Brain microvascular endothelial cell (primary cell): ENCODE data around the gene SNTG2.

Experiments
- DNase-seq: peaks from one replicate; pipeline ENCODE4 v3.0.0-alpha.2; 2020
- H3K27ac ChIP-seq: fragments of 250-450 bp; sonication (Bioruptor Pico); 2 replicates; pipeline ENCODE4 v1.5.1; 2020; ENCODE audit warnings: mild to moderate bottlenecking, moderate library complexity
- H3K27me3 ChIP-seq: fragments of 250-450 bp; sonication (Bioruptor Pico); replicated peaks from 2 replicates; pipeline ENCODE4 v1.5.1; 2020; ENCODE audit warnings: mild to moderate bottlenecking
- H3K36me3 ChIP-seq: fragments of 250-450 bp; sonication (Bioruptor Pico); replicated peaks from 2 replicates; pipeline ENCODE4 v1.5.1; 2020; ENCODE audit warnings: mild to moderate bottlenecking
- H3K4me3 ChIP-seq: 2 replicates; pipeline ENCODE4 v1.5.1; 2011; ENCODE audit warnings: low read depth, mild to moderate bottlenecking, control low read depth, low read length, moderate library complexity
- in situ Hi-C: cut with HindIII; loops from 2 replicates; pipeline ENCODE4 v1.10.0; 2017; ENCODE audit warnings: low sequenced_read_pairs, low pct_ligation_motif_present
- TF ChIP-seq, protein P1 (sequence below): IDR thresholded peaks from 2 replicates; pipeline ENCODE4 v1.5.1; 2011; ENCODE audit warnings: low read depth, mild to moderate bottlenecking, moderate library complexity, low read length, control low read depth, inconsistent platforms; ENCODE audit errors: missing control alignments

Gene SNTG2

DNA sequence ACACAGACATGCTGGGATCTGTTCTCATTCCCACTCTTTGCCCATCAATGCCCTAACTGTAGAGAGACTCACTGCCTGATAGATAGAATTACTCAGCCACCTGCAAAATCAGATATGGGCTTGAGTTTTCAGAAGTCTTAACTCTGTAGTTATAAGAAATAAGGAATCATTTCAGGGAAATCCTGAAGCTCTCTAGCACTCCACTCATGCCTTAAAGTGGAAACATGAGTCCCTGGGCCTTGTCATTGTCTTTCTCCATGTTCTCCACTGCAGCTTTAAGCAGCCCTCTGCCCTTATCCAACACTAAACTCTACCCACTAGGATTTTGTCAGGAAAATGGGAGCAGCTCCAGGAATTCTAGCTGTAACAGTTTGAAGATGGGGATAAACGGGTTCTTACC lies 192.5 kb downstream of the SNTG2 start:
- in situ Hi-C loops: no loop called here
- TF ChIP-seq, protein P1, sequence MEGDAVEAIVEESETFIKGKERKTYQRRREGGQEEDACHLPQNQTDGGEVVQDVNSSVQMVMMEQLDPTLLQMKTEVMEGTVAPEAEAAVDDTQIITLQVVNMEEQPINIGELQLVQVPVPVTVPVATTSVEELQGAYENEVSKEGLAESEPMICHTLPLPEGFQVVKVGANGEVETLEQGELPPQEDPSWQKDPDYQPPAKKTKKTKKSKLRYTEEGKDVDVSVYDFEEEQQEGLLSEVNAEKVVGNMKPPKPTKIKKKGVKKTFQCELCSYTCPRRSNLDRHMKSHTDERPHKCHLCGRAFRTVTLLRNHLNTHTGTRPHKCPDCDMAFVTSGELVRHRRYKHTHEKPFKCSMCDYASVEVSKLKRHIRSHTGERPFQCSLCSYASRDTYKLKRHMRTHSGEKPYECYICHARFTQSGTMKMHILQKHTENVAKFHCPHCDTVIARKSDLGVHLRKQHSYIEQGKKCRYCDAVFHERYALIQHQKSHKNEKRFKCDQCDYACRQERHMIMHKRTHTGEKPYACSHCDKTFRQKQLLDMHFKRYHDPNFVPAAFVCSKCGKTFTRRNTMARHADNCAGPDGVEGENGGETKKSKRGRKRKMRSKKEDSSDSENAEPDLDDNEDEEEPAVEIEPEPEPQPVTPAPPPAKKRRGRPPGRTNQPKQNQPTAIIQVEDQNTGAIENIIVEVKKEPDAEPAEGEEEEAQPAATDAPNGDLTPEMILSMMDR: no peak
- no peak overlapping the region for H3K27ac ChIP-seq
- no peaks in the 10 kb centered on the region for H3K36me3 ChIP-seq
- no peak for DNase-seq
- H3K4me3 ChIP-seq: no peak overlapping the region
- no peaks in the 10 kb centered on the region for H3K27me3 ChIP-seq

DNA sequence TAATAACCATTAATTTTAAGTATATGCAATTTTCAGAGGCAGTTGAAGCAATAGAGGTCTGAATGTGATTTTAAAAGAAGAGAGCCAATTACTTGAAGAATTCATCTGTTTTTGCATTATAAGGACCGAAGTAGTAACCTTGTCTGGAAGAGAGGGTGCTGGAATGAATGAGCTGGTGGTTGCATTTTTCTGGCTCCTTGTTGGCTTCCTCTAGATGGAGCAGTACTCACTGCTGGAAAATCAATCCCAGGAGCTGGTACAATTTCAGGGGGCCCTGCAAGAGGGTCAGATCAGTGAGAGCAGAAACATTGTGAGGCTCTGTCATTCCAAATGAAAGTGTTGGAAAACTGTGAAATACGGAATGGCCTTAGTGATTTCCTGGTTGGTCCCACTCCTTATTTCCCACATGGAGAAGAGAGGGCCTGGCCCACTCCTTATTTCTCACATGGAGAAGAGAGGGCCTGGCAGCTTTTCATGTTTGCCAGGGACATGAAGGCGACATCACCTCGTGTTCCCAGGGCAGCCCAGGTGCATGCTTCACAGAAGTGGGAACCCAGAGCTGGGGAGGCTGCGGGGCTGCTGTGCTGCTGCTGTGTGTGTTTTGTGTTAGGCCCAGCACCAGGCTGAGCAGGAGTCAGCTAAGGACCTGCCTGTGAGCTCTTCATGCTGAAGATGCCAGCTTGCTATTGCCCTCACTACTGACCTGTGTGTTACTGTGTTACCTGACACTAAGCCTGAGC lies 197.4 kb downstream of the SNTG2 start:
- no peaks in the 10 kb centered on the region for H3K36me3 ChIP-seq
- TF ChIP-seq, protein P1: peak; percentile 18
- in situ Hi-C loops: no loop called here
- no peak for DNase-seq
- no peak overlapping the region for H3K27ac ChIP-seq
- no peak overlapping the region for H3K4me3 ChIP-seq
- H3K27me3 ChIP-seq: no peaks in the 10 kb centered on the region

DNA sequence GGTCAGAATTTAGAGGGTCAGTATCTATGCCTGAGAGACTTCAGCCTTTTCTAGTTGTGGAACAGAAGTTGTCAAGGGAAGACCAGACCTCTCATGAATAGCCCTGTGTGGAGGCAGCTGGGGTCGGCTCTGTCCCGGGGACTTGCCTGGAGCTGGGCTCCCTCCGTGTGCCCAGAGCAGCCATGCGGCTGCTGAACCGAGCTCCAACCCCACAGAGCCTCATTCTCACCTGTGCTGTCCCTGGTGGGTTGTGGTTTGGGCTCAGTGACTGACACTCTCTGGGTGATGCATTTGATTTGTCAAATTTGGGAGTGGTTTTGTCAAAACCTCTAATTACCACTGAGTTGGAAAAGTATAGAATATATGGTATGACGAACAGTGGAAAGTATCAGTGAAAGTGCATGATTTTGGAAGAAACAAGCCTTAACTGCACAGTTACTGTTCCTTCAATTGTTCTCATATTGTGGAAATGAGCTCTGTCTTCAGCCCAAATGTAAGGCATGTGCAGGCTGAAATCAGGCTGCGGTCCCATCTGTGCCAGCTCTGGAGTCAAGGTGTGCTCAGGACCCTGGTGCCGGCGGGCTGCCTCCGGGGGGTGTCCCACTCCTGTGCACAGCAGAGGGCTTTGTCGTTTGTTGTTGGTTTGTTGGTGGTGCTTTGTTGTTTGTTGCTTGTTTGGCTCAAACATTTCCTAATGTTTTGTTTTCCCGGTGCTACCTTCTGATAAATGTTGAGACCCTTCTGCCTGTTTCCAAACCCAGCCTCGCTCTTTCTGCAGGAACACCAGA lies 200.3 kb downstream of the SNTG2 start:
- H3K4me3 ChIP-seq: no peak overlapping the region
- TF ChIP-seq, protein P1: no peak
- H3K27me3 ChIP-seq: no peaks in the 10 kb centered on the region
- no peak overlapping the region for H3K27ac ChIP-seq
- H3K36me3 ChIP-seq: no peaks in the 10 kb centered on the region
- in situ Hi-C loops: no loop called here
- no peak for DNase-seq

DNA sequence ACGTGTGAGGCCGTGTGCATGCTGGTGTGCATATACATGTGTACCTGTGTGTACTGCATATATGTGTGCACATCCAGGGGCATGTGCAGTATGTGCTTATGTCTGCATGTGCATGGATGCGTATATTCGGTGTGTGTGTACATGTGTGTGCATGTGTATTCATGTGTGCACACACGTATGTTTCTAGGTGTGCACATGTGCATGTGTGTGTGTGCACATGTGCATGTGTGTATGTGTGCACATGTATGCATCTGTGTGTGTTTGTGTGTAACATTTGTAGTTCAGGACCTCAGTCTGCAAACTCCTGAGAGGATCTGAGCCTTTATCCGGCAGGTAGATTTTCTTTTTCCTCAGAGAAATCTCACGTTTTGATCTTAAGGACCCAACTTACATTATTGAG lies 201.7 kb downstream of the SNTG2 start:
- H3K4me3 ChIP-seq: no peak overlapping the region
- H3K27ac ChIP-seq: no peak overlapping the region
- no peak for DNase-seq
- no peaks in the 10 kb centered on the region for H3K27me3 ChIP-seq
- H3K36me3 ChIP-seq: no peaks in the 10 kb centered on the region
- in situ Hi-C loops: no loop called here
- TF ChIP-seq, protein P1: no peak

DNA sequence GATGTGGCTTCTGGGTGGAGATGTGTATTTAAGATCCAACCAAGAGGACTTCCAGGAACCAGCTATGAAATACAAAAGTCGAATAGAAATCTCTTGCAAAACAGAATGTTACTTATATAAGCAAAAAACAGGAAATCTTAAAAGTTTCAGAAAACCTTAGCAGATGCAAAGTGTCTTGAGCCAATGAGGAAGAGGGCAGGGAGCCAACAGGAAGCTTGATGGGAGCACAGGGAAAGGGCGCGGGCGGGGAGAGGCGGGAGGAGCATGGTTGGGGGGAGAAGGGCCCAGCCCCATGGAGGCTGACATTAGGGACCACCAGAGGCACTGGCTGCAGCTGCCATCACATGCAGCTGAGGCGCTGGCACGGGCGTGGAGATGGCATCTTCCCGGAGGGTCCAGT lies 203.3 kb downstream of the SNTG2 start:
- Histone ChIP-seq H3K4me3 (no peak overlapping the region), H3K27me3 (no peaks in the 10 kb centered on the region), H3K36me3 (no peaks in the 10 kb centered on the region), H3K27ac (no peak overlapping the region)
- TF ChIP-seq, protein P1: no peak
- in situ Hi-C loops: no loop called here
- DNase-seq: no peak
